Trophoblast cell (in vitro differentiated cells and primary cell): Measurements from ENCODE around the gene XBP1.

Experiments
- DNase-seq, 2 donors: peaks; one replicate each; pipeline ENCODE4 v3.0.0-alpha.2; 2016
- H2AFZ ChIP-seq: 2 replicates; pipeline ENCODE4 v1.6.1; 2013; ENCODE audit warnings: low read length, moderate library complexity, mild to moderate bottlenecking; ENCODE audit not compliant: insufficient read depth, poor library complexity
- H2AK5ac ChIP-seq: 2 replicates; pipeline ENCODE4 v1.6.1; 2013; ENCODE audit warnings: mild to moderate bottlenecking, low read length
- H2BK120ac ChIP-seq: 2 replicates; pipeline ENCODE4 v1.6.1; 2013; ENCODE audit warnings: low read length, mild to moderate bottlenecking, moderate library complexity; ENCODE audit not compliant: insufficient read depth, poor library complexity
- H2BK12ac ChIP-seq: 2 replicates; pipeline ENCODE4 v1.6.1; 2013; ENCODE audit warnings: mild to moderate bottlenecking, low read length, moderate library complexity
- H2BK5ac ChIP-seq: 2 replicates; pipeline ENCODE4 v1.6.1; 2013; ENCODE audit warnings: low read length, low read depth, moderate library complexity, mild to moderate bottlenecking; ENCODE audit not compliant: poor library complexity
- H3K14ac ChIP-seq: 2 replicates; pipeline ENCODE4 v1.6.1; 2013; ENCODE audit warnings: mild to moderate bottlenecking, low read length
- H3K18ac ChIP-seq: 2 replicates; pipeline ENCODE4 v1.6.1; 2013; ENCODE audit warnings: mild to moderate bottlenecking, low read length
- H3K23ac ChIP-seq: 2 replicates; pipeline ENCODE4 v1.6.1; 2013; ENCODE audit warnings: low read length
- H3K27ac ChIP-seq: 2 replicates; pipeline ENCODE4 v1.5.1; 2013; ENCODE audit warnings: low read depth, mild to moderate bottlenecking, inconsistent platforms, low read length, moderate library complexity
- H3K27me3 ChIP-seq: 2 replicates; pipeline ENCODE4 v1.6.1; 2013; ENCODE audit warnings: inconsistent platforms, mild to moderate bottlenecking, low read length, moderate library complexity; ENCODE audit not compliant: insufficient read depth
- H3K36me3 ChIP-seq, 2 experiments: 1 replicate in 1 of 2; 2 replicates in 1 of 2; pipeline ENCODE4 v1.6.1; 2013; ENCODE audit warnings: low read length in 2 of 2, mild to moderate bottlenecking in 2 of 2, moderate library complexity in 1 of 2; ENCODE audit not compliant: insufficient read depth in 2 of 2, control insufficient read depth in 1 of 2
- H3K4ac ChIP-seq: 2 replicates; pipeline ENCODE4 v1.6.1; 2013; ENCODE audit warnings: low read depth, mild to moderate bottlenecking, low read length, moderate library complexity
- H3K4me1 ChIP-seq, 2 experiments: 1 replicate in 1 of 2; 2 replicates in 1 of 2; pipeline ENCODE4 v1.6.1; 2013; ENCODE audit warnings: low read length in 2 of 2, mild to moderate bottlenecking in 2 of 2, moderate library complexity in 1 of 2; ENCODE audit not compliant: insufficient read depth in 2 of 2, control insufficient read depth in 1 of 2
- H3K4me2 ChIP-seq: 2 replicates; pipeline ENCODE4 v1.6.1; 2013; ENCODE audit warnings: inconsistent platforms, mild to moderate bottlenecking, low read length, moderate library complexity
- H3K4me3 ChIP-seq: 2 replicates; pipeline ENCODE4 v1.5.1; 2013; ENCODE audit warnings: mild to moderate bottlenecking, low read depth, low read length, inconsistent platforms
- H3K79me1 ChIP-seq: one replicate; pipeline ENCODE4 v1.6.1; 2013; ENCODE audit warnings: low read length
- H3K79me2 ChIP-seq: 2 replicates; pipeline ENCODE4 v1.6.1; 2013; ENCODE audit warnings: low read length, mild to moderate bottlenecking; ENCODE audit not compliant: control insufficient read depth, insufficient read depth, poor library complexity
- H3K9ac ChIP-seq: 2 replicates; pipeline ENCODE4 v1.6.1; 2013; ENCODE audit warnings: mild to moderate bottlenecking, low read length
- H3K9me3 ChIP-seq: 2 replicates; pipeline ENCODE4 v1.6.1; 2013; ENCODE audit warnings: low read depth, mild to moderate bottlenecking, control low read depth, inconsistent platforms, low read length; ENCODE audit not compliant: insufficient read depth
- H4K12ac ChIP-seq: 2 replicates; pipeline ENCODE4 v1.6.1; 2013; ENCODE audit warnings: low read depth, mild to moderate bottlenecking, low read length, moderate library complexity
- H4K8ac ChIP-seq: 2 replicates; pipeline ENCODE4 v1.6.1; 2013; ENCODE audit warnings: low read depth, mild to moderate bottlenecking, low read length, moderate library complexity
- H4K91ac ChIP-seq: one replicate; pipeline ENCODE4 v1.6.1; 2013; ENCODE audit warnings: low read depth, mild to moderate bottlenecking, low read length, moderate library complexity
- WGBS: extraction: QIAGEN DNeasy Blood & Tissue Kit; methylation state at CpG from one replicate; pipeline ENCODE4 v1.1.7; 2013; ENCODE audit warnings: missing lambda C conversion rate; ENCODE audit not compliant: insufficient read length, insufficient coverage; ENCODE audit errors: extremely low coverage; 5-methylcytosine and 5-hydroxymethylcytosine counted together

Gene XBP1

DNA sequence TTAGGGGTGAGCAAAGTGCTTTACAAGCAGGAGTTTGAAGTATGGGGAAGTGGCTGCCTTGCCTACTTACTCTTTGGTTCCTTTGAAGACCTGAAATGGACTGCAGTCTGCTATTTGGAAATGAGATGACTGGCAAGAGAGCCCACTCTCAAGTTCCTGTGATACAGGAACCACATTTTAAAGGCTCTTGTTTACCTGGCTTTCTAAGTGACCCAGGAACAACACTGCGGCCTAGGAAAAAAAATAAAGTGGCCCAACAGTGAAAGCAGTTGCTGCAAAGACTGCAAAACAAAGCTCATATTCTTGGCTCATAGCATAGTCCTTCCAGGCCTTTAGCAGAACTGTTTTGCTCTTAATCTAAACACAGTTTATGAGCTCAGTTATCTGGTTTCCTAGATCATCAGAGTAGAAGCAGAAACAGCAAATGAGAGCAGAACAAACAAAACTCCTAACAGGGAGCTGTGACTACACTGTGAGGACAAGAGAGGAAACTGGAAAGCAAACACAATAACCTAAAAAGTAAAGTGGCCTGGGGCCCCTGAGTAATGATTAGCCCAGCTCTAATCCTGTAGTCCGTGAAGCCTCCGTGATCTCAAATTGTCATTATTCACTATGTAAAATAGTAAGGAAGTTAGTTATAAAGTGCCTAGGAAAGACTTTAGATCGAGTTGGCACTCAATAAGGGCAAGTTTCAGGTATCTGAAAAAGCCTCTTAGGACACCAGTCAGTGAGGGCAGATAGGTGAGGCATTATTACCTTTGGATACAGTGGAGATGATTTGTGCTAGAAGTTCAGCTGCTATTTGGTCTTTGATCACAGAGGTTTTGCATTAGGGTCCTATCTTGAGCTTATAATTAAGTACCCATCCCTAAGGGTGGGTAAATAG, 16.3 kb downstream of the XBP1 start:
- WGBS: no CpG with 5 or more reads among the region's 4 CpGs

DNA sequence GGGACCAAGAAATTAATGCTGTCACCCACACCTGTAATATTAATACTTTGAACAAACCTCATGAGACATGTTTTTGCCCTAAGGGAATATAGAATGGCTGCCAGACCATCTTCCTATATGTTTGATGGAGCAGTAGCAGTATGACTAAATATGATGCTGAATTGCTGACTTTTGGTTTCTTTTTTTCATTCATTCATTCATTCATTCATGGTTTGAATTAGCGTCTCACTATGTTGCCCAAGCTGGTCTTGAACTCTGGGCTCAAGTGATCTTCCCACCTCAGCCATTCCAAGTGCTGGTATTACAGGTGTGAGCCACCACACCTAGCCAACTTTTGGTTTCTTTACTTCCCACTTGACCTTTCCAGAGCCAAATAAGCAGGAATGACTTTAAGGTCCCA, 20.1 kb downstream of the XBP1 start:
- H4K12ac ChIP-seq: no peak overlapping the region
- no peak overlapping the region for H3K18ac ChIP-seq
- no peaks in the 10 kb centered on the region for H3K79me1 ChIP-seq
- H2AFZ ChIP-seq: no peak overlapping the region
- DNase-seq: no peak
- no peak overlapping the region for H3K4me3 ChIP-seq
- no peak overlapping the region for H4K8ac ChIP-seq
- H3K4ac ChIP-seq: no peak overlapping the region
- H2BK5ac ChIP-seq: no peak overlapping the region
- peaks cover 34 to 42% of the 10 kb centered on the region in 2 experiments for H3K36me3 ChIP-seq
- no peaks in the 10 kb centered on the region for H3K79me2 ChIP-seq
- no peak overlapping the region for H3K27ac ChIP-seq
- H3K14ac ChIP-seq: no peak overlapping the region
- no peak overlapping the region for H4K91ac ChIP-seq
- H2AK5ac ChIP-seq: no peak overlapping the region
- H3K9me3 ChIP-seq: no peaks in the 10 kb centered on the region
- H3K9ac ChIP-seq: no peak overlapping the region
- H2BK120ac ChIP-seq: no peak overlapping the region
- H3K27me3 ChIP-seq: no peaks in the 10 kb centered on the region
- H2BK12ac ChIP-seq: no peak overlapping the region
- no peaks in the 10 kb centered on the region for H3K4me1 ChIP-seq
- no peak overlapping the region for H3K4me2 ChIP-seq
- WGBS: no CpG with 5 or more reads among the region's 1 CpG
- H3K23ac ChIP-seq: no peak overlapping the region

More for the DNA sequence above, 16.3 kb downstream of the XBP1 start:
- H2AK5ac ChIP-seq: no peak overlapping the region
- no peaks in the 10 kb centered on the region for H3K4me1 ChIP-seq
- no peak overlapping the region for H3K27ac ChIP-seq
- DNase-seq: no peak
- H3K14ac ChIP-seq: no peak overlapping the region
- H2BK120ac ChIP-seq: no peak overlapping the region
- H4K12ac ChIP-seq: no peak overlapping the region
- peaks cover 24 to 37% of the 10 kb centered on the region in 2 experiments for H3K36me3 ChIP-seq
- no peaks in the 10 kb centered on the region for H3K27me3 ChIP-seq
- no peak overlapping the region for H2BK12ac ChIP-seq
- H3K79me1 ChIP-seq: no peaks in the 10 kb centered on the region
- no peak overlapping the region for H4K91ac ChIP-seq
- no peak overlapping the region for H2BK5ac ChIP-seq
- H3K4ac ChIP-seq: no peak overlapping the region
- H3K4me2 ChIP-seq: no peak overlapping the region
- H3K9me3 ChIP-seq: no peaks in the 10 kb centered on the region
- no peak overlapping the region for H4K8ac ChIP-seq
- no peak overlapping the region for H3K23ac ChIP-seq
- H3K18ac ChIP-seq: no peak overlapping the region
- no peak overlapping the region for H2AFZ ChIP-seq
- no peaks in the 10 kb centered on the region for H3K79me2 ChIP-seq
- H3K9ac ChIP-seq: peak overlapping the region; percentile 25
- H3K4me3 ChIP-seq: no peak overlapping the region

DNA sequence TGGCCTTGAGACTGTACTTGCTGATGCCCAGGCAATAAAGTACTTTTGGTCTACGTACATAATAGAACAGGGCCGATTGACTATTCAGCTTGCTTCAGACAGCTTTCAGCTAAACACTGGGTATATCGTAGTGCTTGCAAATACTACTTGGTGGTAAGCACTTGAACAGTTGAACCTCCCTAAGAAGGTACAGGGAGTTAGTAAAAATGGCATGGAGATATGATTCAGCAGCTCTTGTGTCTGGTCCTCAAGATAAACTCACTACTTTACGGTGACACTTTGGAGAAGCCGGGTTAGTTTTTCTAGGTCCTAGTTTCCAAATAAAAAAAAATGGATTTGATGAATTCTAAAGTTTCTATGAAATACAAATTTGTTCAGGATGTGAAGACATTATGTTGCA, 20.5 kb downstream of the XBP1 start:
- no peak overlapping the region for H3K14ac ChIP-seq
- no peak overlapping the region for H3K18ac ChIP-seq
- no peak overlapping the region for H2AK5ac ChIP-seq
- H2BK5ac ChIP-seq: no peak overlapping the region
- no peak overlapping the region for H2BK12ac ChIP-seq
- H2AFZ ChIP-seq: no peak overlapping the region
- no peak overlapping the region for H3K27ac ChIP-seq
- no peak overlapping the region for H4K8ac ChIP-seq
- H3K27me3 ChIP-seq: no peaks in the 10 kb centered on the region
- no peak overlapping the region for H4K12ac ChIP-seq
- no peak overlapping the region for H4K91ac ChIP-seq
- no peak overlapping the region for H2BK120ac ChIP-seq
- H3K4ac ChIP-seq: no peak overlapping the region
- H3K4me3 ChIP-seq: no peak overlapping the region
- no peak for DNase-seq
- no peaks in the 10 kb centered on the region for H3K79me2 ChIP-seq
- H3K36me3 ChIP-seq: peaks cover 32 to 40% of the 10 kb centered on the region in 2 experiments
- H3K4me2 ChIP-seq: no peak overlapping the region
- H3K9me3 ChIP-seq: no peaks in the 10 kb centered on the region
- WGBS: no CpG with 5 or more reads among the region's 5 CpGs
- H3K79me1 ChIP-seq: no peaks in the 10 kb centered on the region
- no peak overlapping the region for H3K23ac ChIP-seq
- no peak overlapping the region for H3K9ac ChIP-seq
- no peaks in the 10 kb centered on the region for H3K4me1 ChIP-seq

DNA sequence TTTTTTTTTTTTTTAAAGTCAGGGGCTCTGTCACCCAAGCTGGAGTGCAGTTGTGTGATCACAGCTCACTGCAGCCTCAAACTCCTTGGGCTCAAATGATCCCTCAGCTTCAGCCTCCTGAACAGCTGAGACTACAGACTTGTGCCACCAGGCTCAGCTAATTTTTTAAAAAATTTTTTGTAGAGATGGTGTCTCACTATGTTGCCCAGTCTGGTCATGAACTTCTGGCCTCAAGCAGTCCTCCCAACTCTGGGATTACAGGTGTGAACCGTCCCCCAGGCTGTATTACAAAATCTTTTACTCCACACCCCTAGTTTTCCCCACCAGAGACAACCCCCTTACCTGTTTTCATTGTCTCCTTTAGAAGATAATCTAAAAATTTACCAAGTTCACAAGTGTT, 26.0 kb downstream of the XBP1 start:
- no peak overlapping the region for H3K4ac ChIP-seq
- no peak overlapping the region for H2BK12ac ChIP-seq
- no peak overlapping the region for H2AFZ ChIP-seq
- no peak for DNase-seq
- H3K9me3 ChIP-seq: no peaks in the 10 kb centered on the region
- no peaks in the 10 kb centered on the region for H3K4me1 ChIP-seq
- H2BK120ac ChIP-seq: no peak overlapping the region
- no peak overlapping the region for H3K27ac ChIP-seq
- no peak overlapping the region for H3K9ac ChIP-seq
- H3K23ac ChIP-seq: no peak overlapping the region
- H3K79me2 ChIP-seq: peaks cover 6% of the 10 kb centered on the region
- H4K91ac ChIP-seq: no peak overlapping the region
- no peak overlapping the region for H3K4me3 ChIP-seq
- H3K36me3 ChIP-seq: peaks cover 16 to 18% of the 10 kb centered on the region in 2 experiments
- no peak overlapping the region for H4K8ac ChIP-seq
- no peak overlapping the region for H4K12ac ChIP-seq
- no CpG with 5 or more reads among the region's 1 CpG for WGBS
- H2BK5ac ChIP-seq: no peak overlapping the region
- H3K27me3 ChIP-seq: no peaks in the 10 kb centered on the region
- H3K4me2 ChIP-seq: no peak overlapping the region
- no peak overlapping the region for H3K18ac ChIP-seq
- H2AK5ac ChIP-seq: no peak overlapping the region
- peaks cover 6% of the 10 kb centered on the region for H3K79me1 ChIP-seq
- no peak overlapping the region for H3K14ac ChIP-seq
